Panc1 (cell line): Measurements from ENCODE around the gene SIGLEC1.

ENCODE experiments used
- CTCF ChIP-seq: fragments of 450-650 bp; IDR thresholded peaks from 2 replicates; pipeline ENCODE4 v1.5.1; 2017; ENCODE audit warnings: mild to moderate bottlenecking
- POLR2AphosphoS5 ChIP-seq: IDR thresholded peaks from 2 replicates; pipeline ENCODE4 v1.6.1; 2012; ENCODE audit warnings: mild to moderate bottlenecking, low read depth, low read length, moderate library complexity

GRCh38 chr20:3670945-3671344 is 41.5 kb downstream of the SIGLEC1 start:
- TF ChIP-seq POLR2AphosphoS5 (no peak), CTCF (no peak)
